GM19397 (cell line): Measurements from ENCODE around the gene LAPTM4A.
"Not testable (repeated sequence)": the region's sequence is repeated elsewhere in the genome, so short reads cannot be mapped to it uniquely, and the experiment has no call there.

Experiments used
- ATAC-seq: cut with Tn5 transposase; IDR thresholded peaks from one replicate; pipeline ENCODE4 v1.9.1; 2021; ENCODE audit warnings: mild to moderate bottlenecking, moderate library complexity; ENCODE audit not compliant: unreplicated experiment

LAPTM4A gene

DNA sequence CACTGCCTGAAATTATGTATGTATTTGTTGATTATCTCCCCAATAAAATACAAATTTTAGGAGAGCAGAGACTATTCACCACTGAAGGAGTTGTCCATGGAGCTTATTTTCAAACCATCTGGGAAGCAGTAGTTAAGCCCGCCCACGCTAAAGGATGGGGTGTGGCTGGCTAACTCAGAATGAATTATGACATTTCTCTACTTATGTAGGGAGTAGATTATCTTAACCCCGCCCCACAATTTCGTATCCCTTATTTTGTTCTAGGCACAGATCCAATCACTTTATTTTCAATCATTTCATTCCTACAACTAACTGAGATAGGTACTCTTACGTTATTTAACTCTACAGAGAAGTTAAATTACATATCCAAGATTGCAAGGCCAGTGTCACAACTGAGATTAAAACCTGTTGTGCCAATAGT, 1.4 kb upstream of the LAPTM4A start:
- ATAC-seq = no peak

DNA sequence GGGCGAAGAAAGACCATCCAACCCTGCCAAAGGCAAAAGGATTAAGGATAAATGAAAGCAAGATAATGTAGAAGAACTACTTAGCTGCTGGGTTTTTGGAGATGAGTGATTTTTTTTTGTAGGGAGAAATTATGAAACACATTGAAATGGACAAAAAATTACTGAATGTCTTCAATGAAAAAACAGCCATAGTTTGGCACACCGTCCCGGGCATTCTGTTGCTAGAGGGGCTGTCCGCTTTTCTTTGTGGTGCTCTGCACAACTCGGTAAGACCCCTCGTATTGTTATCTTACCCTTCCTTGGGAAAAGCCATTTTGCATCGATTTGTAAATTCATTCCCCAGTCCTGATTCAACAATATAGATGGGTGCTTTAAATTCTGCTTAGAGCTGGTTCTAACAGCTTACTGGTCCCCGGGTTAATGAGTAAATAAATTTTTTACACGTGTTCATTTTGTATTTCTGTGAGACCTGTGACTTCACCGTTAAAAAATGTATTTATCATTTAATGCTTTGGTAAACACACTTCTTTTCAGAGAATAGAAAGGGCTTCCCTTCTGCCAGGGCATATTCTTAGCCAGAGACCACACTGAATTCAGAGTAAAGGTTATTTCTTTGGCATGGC, 912 bp upstream of the LAPTM4A start:
- no peak for ATAC-seq

GRCh38 chr2:20050646-20051531, 539 bp downstream of the LAPTM4A start:
- peak; percentile 18 for ATAC-seq

GRCh38 chr2:20050104-20050645, 1.3 kb downstream of the LAPTM4A start:
- ATAC-seq = no peak

DNA sequence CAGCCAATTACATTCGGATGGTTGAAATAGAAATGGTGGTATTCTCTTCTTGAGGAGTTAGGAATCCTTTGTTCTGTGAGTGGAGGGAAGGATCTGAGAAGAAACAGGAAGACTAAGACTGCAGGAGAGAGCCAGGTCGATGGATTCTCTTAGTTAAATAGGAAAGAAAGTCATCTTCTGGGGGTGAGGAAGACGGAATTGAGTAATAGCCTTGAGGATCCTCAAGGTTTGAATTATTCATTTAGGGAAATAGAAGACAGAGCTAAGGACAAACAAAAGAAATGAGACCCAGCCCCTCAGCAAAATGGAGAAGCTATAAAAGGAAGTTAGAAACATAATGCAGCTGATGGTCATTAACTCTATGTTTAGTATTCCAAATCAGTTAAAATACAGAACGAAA, 1.8 kb downstream of the LAPTM4A start:
- ATAC-seq = no peak

- no peak for ATAC-seq
Observed at GRCh38 chr2:20048488-20049448, 2.7 kb downstream of the LAPTM4A start.

GRCh38 chr2:20045712-20046292, 5.6 kb downstream of the LAPTM4A start:
- ATAC-seq = not testable (repeated sequence)

GRCh38 chr2:20044778-20045177, 6.7 kb downstream of the LAPTM4A start:
- no peak for ATAC-seq

DNA sequence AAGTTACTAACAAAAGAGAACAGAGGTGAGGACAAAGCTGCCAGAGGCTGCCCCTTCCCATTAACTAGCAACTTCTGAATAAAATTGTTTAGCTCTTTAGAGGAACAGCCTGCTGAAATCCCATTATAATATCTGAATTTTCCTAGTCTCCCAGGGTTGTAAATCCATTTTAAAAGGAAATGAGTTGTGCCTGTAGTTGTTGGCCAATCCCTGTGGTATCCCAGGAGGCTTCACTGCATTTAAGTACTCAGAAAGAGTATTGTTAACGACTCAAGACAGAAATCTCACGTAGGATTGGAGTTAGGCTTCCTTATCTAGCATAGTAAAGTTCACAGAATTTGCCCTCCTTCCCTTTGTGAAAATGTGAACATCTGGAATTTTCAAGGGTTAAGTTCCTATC, 8.9 kb downstream of the LAPTM4A start:
- no peak for ATAC-seq

GRCh38 chr2:20040489-20041172, 10.8 kb downstream of the LAPTM4A start:
- ATAC-seq = no peak

GRCh38 chr2:20037660-20038059, 13.8 kb downstream of the LAPTM4A start:
- no peak for ATAC-seq

- ATAC-seq = peak; percentile 52
Observed at GRCh38 chr2:20035955-20036666, 15.3 kb downstream of the LAPTM4A start.

GRCh38 chr2:20034821-20035220, 16.6 kb downstream of the LAPTM4A start:
- ATAC-seq = no peak

DNA sequence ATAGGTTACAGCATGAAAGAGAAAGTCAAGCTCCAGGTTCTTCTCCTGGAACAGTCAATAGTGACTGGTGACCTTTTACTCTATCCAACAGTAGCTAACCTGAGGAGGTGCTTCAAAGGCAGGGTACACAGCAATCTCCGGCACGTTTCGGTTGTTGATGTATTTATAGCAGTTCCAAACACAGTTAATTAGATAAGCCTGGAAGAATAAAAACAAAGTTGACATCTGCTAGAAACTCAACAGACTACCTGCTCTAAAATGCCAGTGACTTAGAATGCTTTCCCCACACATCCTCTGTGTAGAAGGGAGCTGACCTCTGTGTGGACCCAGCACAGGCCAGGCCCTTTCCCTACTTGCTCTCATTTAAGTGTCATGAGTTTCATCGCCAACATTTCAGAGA, 17.2 kb downstream of the LAPTM4A start:
- ATAC-seq = no peak

DNA sequence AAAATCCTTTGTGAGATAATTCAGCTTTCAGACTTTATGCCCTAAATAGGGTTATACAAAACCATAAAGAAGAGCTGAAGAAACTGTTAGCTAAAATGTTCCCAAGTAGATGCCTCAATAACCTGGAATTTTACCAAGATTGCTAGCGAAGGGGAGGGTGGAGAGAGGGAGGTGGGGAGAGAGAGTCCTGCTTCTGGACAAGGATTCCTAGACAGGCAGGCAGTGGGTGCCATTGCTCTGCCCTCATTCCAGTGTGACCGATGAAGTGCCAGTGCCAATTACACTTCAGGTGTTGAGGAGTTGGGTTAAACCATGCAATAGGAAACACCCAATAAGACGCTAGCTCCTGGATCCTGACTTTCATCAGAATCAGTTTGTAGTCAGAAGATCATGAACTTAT, 18.1 kb downstream of the LAPTM4A start:
- no peak for ATAC-seq

DNA sequence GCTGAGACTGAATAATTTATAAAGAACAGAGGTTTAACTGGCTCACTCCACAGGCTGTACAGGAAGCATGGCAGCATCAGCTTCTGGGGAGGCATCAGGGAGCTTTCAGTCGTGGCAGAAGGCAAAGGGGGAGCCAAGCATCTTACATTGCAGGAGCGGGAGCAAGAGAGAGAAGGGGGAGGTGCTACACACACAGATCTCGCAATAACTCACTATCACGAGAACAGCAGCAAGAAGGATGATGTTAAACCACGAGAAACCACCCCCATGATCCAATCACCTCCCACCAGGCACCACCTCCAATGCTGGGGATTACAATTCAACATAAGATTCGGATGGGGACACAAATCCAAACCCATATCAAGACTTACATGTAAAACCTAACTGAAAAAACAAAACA, 21.2 kb downstream of the LAPTM4A start:
- no peak for ATAC-seq

- no peak for ATAC-seq
Observed at GRCh38 chr2:20027705-20028434, 23.6 kb downstream of the LAPTM4A start.

- no peak for ATAC-seq
Observed at GRCh38 chr2:20027260-20027677, 24.2 kb downstream of the LAPTM4A start.
